GM21737 (cell line): Measurements from ENCODE around the gene DHX36.
A peak's percentile ranks its signal among the peaks of the same experiment; 100 is the strongest.

ENCODE experiments used
- ATAC-seq: cut with Tn5 transposase; IDR thresholded peaks from one replicate; pipeline ENCODE4 v1.9.1; 2021; ENCODE audit warnings: mild to moderate bottlenecking, moderate library complexity; ENCODE audit not compliant: unreplicated experiment

Gene DHX36

DNA sequence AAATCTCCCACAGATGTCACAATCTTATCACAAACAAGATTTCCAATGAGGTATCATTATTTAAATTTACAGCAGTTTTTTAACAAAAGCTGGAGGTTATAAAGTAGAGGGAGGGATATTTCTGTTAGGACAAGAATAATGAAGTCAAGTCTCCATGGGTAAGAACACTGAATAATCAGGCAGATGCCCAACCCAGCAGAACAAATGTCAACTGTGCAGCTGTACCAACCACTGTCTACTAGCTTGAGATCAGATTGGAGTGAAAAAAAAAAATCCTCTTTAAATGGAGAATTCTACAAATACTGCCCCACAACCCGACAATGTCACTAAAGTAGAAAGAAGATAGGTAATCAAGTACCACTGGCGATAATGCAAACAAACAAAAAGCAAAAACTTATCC, 30.3 kb downstream of the DHX36 start:
- no peak for ATAC-seq

DNA sequence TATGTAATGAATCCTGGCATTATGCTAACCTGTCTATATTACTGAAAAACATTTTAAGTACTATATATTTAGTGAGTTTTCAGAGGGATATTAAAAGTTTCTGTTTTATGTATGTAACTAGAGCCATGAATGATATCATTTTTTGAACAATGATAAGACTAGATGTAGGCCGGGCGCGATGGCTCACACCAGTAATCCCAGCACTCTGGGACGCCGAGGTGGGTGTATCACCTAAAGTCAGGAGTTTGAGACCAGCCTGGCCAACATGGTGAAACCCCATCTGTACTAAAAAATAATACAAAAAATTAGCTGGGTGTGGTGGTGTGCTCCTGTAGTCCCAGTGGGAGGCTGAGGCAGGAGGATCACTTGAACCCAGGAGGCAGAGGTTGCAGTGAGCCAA, 34.1 kb downstream of the DHX36 start:
- no peak for ATAC-seq

DNA sequence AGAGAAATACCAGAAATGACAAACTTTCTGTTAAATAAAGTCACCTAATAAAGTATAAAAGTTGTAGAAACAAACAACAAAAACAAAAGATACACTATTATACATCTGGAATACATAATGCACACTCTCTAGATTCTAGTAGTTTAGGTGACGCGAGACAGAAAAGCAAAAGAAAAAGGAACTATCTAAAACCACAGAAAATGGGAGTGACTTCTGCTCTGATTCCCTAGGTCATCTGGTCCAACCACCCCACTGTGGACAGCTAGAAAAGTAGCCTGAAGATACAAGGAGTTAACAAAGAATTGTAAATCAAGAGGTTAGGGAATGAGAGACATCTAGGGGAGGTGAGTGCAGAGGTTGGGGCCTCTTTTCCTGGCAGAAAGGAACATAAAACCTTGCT, 39.1 kb downstream of the DHX36 start:
- ATAC-seq, result no peak

DNA sequence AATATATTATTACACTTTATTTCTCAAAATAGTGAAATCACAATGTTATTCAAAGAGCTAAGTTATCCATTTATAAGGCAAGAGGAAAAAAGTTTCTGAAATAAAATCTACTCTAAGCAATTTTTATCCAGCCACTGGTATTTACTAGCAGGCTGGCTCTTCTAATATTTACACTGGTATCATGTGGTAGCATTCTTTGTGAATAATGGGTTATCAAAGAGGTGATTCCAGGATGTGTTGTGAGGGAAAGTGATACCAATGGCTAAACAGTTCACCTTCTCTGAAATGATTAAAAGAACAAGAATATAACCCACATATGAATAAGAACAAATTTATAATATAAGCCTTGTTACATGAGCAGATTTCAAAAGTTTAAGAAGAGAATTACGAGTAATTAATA, 44.1 kb downstream of the DHX36 start:
- ATAC-seq, result no peak

DNA sequence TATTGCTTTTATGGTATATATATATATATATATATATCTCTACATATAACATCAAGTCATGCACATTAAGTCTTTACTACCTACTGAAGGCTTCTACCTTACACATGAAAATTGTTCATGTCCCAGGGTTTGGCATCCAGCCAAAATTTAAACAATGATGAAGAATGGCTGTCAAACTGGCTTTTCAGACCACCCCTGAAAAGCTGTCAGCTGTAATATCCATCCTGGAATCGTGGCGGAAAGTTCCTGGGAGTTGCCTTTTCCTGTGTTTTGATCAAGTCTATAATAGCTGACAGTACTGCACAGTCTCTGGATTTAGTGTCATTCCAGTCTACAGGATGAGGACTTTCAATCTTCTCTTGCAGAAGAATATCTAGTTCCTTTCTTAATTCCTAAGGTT, 48.3 kb downstream of the DHX36 start:
- no peak for ATAC-seq

DNA sequence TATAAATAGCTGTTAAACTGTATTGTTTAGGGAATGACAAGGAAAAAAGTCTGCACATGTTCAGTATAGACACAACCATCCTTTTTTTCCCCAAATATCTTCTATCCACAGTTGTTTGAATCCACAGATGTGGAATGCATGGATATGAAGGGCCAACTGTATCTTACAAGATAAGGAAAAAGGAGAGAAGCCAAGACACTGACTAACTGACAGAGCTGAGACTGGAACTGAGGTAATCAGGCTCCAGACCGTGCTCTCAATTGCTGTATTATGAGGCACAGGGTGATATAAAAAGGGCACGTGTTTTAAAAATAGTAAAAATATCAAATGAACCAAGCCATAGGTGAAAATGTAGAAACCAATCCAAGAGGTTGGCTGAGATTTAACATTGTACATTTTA, 49.0 kb downstream of the DHX36 start:
- ATAC-seq, result no peak

DNA sequence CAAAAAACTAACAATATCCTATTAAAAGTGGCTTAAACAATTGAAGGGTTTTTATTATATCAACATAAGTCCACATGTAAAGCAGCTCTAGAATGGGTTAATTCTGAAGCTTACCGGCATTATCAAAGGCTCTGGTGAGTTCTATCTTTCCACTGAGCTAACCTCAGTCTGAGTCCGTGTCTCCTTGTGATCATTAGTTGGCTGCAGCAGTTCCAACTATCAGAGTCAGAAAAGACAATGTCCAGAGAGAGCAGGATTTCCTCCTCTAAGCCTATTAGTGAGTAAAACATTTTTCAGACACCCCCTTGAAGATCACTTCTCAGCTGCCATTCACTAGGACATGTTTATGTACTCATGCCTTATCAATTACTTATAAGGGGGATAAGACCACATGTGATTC, 49.9 kb downstream of the DHX36 start:
- no peak for ATAC-seq

DNA sequence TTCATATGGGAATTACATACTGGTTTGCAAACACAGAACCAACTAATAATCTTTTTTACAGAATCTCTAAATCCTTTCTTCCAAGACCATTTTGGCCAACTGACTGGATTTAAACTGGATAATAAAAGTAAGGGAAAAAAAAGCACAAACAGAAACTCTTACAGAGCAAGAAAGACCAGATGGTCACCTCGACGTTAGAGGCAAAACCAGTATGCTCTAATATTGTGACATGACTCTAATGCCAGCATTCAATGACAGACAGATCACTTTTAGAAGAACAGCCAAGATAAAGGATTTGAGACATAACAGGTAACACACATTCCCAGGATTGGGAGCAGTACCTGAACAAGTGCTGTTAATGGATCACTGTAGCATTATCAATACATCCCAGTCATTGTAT, 50.9 kb downstream of the DHX36 start:
- no peak for ATAC-seq

DNA sequence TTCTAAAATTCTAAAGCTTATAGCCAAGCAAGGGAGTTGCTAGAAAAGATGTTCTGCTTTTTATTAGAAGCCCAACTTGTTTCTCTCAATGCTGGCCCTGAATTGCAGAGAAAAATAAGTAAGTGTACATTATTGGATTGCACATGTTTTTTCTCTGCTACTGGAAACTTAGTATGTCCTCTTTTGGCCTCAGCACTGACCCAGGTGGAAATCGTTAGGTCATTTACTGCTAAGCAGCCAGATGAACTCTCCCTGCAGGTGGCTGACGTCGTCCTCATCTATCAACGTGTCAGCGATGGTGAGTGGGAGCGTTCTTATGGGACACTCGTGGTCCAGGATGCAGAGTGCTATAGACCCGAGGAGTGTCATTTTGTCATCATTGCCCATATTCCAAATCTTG, 69.8 kb downstream of the DHX36 start:
- ATAC-seq, result no peak

DNA sequence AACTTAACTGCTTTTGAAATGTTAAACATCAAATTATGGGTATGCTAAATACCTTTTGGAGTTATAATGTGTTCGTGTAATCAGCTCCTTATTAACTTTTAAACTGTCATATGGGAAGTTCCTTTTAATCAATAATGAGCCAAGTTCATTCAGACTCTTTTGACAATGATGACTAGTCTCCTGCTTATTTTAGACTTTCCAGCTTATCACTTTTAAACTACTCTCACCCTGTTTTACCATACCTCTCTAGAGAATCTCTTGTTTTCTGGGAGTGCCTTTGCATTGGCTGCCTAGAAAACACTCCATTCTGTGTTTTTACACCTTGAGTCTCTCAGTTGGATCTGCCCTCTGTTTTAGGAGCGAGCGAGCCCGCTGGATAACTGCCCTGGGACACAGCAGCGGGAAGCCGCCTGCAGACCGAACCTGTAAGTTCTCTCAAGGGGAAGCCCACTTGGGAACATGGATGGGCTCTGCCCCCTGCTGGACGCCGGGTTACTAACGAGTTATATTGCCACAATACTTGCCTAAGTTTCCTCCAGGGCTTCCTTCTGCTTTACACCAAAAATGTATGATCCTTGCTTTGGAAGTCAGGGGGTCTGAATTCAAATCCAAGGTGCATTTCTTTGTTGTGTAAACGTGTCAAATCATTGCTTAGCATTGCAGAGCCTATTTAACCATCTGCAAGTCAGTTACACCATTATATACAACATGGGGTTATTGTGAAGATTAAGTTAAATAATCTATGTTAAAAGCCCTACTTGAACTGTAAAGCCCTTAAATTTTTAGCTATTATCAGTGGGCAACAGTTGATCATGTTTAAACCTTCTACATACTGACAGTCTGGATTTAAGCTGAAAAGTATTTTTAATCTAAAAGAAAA, 71.3 kb downstream of the DHX36 start:
- ATAC-seq, result peak; percentile 96

DNA sequence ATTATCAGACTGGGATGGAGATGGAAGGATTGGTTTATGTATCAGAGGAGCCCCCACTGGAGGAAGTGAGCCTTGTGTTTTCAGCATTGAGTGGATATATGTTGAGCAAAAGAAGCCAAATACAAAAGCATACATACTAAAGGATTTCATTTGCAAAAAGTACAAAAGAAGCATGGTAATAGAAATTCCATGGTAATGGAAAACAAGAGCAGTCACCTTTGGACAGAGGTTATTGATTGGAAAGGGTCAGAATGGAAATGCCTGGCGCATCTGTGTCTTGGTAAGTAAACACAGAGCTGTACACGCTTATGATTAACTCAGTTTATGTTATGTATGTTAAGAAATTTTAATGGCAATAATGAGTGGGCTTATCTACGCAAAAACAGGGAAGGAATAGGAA, 72.7 kb downstream of the DHX36 start:
- no peak for ATAC-seq

DNA sequence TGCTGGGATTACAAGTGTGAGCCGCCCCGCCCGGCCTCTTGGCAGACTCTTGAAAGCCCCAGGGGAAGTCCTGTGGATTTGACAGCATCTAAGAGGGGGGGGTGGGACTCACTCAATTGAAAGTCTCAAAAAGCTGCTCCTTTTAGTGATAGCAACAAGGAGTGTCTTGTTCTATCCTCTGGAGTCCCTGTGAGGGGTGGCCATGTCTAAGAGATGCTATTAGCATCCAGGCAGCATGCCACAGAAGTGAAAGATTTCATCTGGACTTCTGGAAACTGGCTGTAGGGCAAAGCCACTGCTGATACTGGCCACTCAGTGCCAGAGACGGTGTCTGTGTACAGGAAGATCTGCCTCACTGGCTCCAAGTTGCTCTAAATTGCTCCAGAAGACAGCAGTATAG, 74.0 kb downstream of the DHX36 start:
- no peak for ATAC-seq

DNA sequence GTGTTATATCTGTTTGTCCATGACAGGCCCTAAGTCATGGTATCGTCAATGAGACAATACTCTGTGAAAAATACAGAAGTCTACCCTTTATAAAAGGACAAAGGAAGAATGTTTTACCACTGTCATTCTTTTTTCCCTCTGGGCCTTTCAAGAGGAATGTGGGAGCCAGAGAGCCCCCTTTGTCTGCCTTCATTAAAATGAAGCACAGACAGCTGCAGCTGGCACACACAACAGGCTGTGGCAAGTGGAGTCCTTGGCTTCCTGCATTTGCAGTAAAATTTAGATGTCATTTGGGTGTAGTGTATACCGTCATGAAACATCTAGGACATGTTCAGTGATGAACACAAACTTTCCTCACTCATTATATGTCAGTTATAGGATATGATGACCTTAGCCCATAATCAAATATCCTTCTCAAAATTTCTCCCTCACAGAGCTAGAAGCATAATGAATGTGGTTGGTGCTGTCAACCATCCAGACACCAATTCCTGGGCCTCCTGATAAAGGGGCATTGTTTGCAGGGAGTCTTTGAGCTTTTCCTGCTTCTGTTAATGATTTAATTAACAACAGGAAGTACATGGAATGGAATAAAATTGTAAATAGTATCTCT, 76.4 kb downstream of the DHX36 start:
- ATAC-seq, result no peak

DNA sequence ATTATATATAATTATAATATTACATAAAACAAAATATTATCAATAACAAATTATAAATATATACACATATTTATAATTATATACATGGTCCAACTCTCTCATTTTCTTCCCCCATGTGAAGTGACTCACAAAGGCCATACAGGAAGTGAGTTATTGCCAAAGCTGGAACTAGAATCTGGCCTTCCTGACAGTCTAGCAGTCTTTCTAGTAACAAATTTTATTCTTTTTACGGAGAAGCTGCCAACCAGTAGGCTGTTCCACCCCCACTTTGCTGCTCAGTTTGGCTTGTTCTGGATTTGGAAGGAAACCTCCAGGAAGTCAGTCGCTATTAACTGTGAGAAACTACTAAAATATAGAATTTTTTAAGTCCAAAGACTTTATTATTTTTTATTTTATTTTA, 79.6 kb downstream of the DHX36 start:
- ATAC-seq, result no peak

DNA sequence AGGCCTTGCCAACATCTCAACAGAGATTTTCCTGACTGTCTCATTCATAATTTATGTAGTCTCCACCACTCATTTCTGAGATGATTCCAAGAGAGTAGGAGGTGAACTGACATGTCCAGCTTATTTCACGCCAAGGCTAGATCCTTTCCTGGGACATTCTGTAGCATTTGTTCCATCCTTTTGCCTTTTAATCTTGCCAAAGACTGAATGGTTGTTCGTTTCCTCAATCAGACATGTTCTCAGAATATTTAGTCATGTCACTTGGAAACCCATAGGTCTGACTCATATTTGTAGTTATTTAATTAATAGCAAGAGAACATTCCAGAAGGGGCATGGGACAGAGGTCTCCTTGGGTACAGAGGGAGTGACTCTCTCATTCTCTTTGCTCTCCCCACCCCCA, 80.9 kb downstream of the DHX36 start:
- ATAC-seq, result no peak

DNA sequence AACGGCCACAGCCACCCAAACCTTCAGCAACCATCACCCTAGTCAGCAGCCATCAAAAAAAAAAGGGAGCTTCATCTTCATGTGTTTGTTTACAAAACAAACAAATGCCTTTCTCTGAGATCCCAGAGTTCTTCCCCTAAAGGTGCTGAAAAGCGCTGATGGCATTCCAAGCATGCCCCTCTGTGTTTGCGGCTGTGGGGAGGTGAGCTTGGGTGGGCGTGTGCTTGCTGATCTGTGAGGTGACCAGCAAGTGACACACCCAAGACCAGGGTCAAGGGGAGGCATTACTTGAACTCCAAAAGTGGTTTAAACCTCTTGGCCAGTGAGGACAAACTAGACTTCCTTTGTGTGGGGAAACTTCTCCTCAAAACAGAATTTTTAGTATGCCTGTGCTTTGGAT, 81.5 kb downstream of the DHX36 start:
- ATAC-seq, result no peak

DNA sequence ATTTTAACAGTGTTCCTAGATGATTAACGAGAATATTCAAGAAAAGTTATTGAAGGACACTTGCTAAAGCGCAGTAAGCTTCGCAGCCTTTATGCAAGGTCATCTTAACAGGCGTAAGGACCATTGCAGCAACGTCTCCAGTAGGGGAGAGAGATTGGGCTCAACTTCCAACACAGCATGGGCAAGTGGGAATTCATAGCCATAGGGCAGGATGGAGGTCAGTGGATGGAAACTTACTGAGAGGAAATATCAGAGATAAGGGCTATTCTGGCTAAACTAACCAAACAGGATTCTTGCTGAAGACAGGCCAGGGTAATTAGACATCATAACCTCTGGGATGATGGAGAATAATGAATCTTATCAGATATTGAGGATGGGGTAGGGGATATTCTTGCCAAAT, 82.8 kb downstream of the DHX36 start:
- ATAC-seq, result no peak

DNA sequence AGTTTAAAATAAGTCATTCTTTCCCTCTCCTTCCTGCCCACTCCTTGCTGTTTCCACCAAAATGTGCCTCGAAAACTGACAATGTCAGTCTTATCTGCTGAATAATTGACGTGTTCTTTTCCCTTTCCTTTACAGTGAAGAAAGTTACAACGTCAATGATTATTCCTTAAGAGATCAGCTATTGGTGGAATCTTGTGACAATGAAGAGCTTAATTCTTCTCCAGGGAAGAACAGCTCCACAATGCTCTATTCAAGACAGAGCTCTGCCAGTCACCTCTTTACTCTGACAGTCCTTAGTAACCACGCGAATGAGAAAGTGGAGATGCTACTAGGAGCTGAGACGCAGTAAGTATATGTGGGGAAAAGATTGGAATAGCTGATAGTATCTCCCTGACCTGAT, 84.1 kb downstream of the DHX36 start:
- no peak for ATAC-seq

DNA sequence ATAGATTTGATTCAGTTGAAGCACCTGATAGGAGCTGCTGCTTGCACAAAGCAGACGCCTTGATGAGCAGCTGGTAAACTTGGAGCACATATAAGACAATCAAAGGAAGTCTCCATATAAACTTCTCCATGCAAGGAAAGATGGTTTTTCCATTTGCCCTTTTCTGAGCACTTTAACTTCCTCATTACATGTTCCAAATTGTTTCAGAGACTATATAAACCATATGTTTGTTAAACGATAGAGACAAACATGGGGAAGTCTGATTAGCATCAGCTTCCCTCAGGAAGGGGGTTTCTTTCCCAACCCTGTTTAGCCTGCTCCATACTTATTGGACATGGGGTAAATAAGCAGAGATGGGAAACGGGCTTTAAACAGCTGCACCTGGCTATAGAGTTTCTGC, 88.0 kb downstream of the DHX36 start:
- ATAC-seq, result no peak

DNA sequence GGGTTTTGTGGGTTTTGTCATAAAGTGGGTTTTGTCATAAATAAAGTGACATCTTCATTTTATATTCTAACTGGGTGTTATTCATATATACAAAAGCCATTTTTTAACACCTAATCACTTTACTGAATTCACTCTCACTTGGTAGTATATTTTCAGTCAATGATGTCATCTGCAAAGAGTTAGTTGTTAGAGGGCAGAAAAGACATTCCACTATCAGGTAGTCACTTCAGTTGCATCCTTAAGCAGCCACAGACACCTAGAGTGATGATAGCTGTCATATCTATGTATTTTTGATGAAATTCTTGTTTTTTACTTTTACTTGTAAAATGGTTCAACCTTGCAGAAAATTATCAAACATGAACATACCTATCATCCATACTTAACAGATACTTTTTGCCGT, 89.0 kb downstream of the DHX36 start:
- ATAC-seq, result no peak

DNA sequence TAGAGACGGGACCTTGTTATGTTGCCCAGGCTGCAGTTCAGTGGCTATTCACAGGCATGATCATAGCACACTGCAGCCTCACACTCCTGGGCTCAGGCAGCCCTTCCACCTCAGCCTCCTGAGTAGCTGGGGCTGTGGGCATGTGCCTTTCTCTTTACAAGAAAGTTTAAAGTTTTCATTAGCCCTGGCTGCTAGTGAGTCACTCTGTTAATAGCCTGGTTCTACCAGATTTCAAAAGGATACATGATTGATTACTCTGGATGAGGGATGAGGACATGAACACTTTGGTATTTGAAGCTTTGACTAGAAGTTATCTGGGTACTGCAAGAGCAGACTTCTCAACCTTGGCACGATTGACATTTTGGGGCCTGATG, 95.1 kb downstream of the DHX36 start:
- no peak for ATAC-seq

DNA sequence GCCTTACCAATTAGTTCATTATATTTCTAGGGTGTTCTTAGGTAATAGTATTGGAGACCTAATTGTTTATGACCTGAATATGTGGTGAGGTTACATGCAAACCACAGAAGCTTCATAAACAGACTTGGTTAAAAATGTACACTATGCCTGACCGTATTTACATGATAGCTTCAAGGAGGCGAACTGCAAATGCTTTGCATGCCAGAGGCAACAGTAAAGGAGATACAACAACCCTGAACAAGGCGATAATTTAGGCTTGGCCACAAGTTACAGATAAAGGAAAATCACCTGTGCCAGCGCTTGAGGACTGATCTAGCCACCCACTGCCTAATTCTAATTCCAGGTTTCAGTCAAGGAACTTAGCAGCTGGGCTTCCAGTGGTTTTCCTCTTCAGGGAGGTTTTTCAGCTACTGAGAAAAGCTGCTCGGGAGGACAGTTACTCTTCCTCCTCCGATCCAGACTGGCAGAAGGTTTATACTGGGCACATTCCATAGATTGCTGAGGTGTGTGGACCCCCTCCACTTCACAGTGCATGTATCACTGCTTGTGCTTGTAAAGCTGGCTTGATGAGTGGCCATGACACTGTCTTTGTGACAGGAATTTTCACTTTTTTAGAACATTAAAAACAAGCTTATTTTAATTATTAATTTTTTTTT, 95.6 kb downstream of the DHX36 start:
- ATAC-seq, result no peak
